CD4-positive, alpha-beta memory T cell (primary cell): ENCODE results near the gene DMRT1. TPM values are rescaled to one million over a fixed set of nuclear protein-coding genes. Genes with fewer than 3 reads are reported as not detected.
"Not testable (repeated sequence)": the region's sequence is repeated elsewhere in the genome, so short reads cannot be mapped to it uniquely, and the experiment has no call there.

ENCODE experiments used
- CTCF ChIA-PET: fragments of 350-600 bp; sonication (Branson Sonifier 250); formaldehyde crosslinking; loops from one replicate; lab custom pipeline; 2021; ENCODE audit warnings: inconsistent platforms; ENCODE audit not compliant: partially characterized antibody; lab: Charles Lee
- POLR2A ChIA-PET: fragments of 350-600 bp; sonication (Branson Sonifier 250); formaldehyde crosslinking; loops from one replicate; lab custom pipeline; 2021; ENCODE audit not compliant: partially characterized antibody; lab: Charles Lee
- DNase-seq, 5 donors: peaks; one replicate each; pipeline versions ENCODE4 v3.0.0 to v3.0.0-alpha.2; 2020 to 2022; ENCODE audit warnings: mixed read lengths in 1 of 5
- H3K27ac ChIP-seq: one replicate; pipeline ENCODE4 v1.7.0; 2013; ENCODE audit warnings: low read depth, low read length
- H3K27me3 ChIP-seq: 2 replicates; pipeline ENCODE4 v1.7.0; 2013; ENCODE audit warnings: mild to moderate bottlenecking, low read length, moderate library complexity; ENCODE audit not compliant: insufficient read depth
- H3K36me3 ChIP-seq: 2 replicates; pipeline ENCODE4 v1.7.0; 2013; ENCODE audit warnings: mild to moderate bottlenecking, low read length, moderate library complexity; ENCODE audit not compliant: insufficient read depth
- H3K4me1 ChIP-seq: 2 replicates; pipeline ENCODE4 v1.7.0; 2013; ENCODE audit warnings: mild to moderate bottlenecking, low read length, moderate library complexity; ENCODE audit not compliant: insufficient read depth
- H3K4me3 ChIP-seq, 2 donors: one replicate each; pipeline ENCODE4 v1.7.0; 2013; ENCODE audit warnings: low read length in 2 of 2, mild to moderate bottlenecking in 1 of 2
- H3K9me3 ChIP-seq, 2 donors: one replicate each; pipeline ENCODE4 v1.7.0; 2013; ENCODE audit warnings: low read length in 2 of 2, control low read depth in 1 of 2; ENCODE audit not compliant: control insufficient read depth in 1 of 2
- H3K27ac Mint-ChIP-seq, 7 donors: one replicate each; pipeline ENCODE4 v1.8.0; 2020 to 2021; ENCODE audit warnings: mixed read lengths in 7 of 7, mild to moderate bottlenecking in 6 of 7, inconsistent platforms in 3 of 7, moderate library complexity in 3 of 7
- H3K27me3 Mint-ChIP-seq, 2 donors: one replicate each; pipeline ENCODE4 v1.8.0; 2020 to 2021; ENCODE audit warnings: mixed read lengths in 2 of 2
- H3K36me3 Mint-ChIP-seq, 2 donors: one replicate each; pipeline ENCODE4 v1.8.0; 2020 to 2021; ENCODE audit warnings: mixed read lengths in 2 of 2, inconsistent platforms in 1 of 2, mild to moderate bottlenecking in 1 of 2
- H3K4me1 Mint-ChIP-seq, 4 donors: one replicate each; pipeline ENCODE4 v1.8.0; 2020 to 2021; ENCODE audit warnings: mixed read lengths in 4 of 4, mild to moderate bottlenecking in 1 of 4
- H3K4me3 Mint-ChIP-seq, 8 donors: one replicate each; pipeline ENCODE4 v1.8.0; 2020 to 2021; ENCODE audit warnings: mixed read lengths in 8 of 8, mild to moderate bottlenecking in 7 of 8, moderate library complexity in 6 of 8, inconsistent platforms in 3 of 8
- H3K9me3 Mint-ChIP-seq, 8 donors: one replicate each; pipeline ENCODE4 v1.8.0; 2020 to 2021; ENCODE audit warnings: mixed read lengths in 8 of 8, mild to moderate bottlenecking in 5 of 8, inconsistent platforms in 3 of 8, moderate library complexity in 1 of 8
- intact Hi-C: fragments of 100-400 bp; cut with micrococcal nuclease; formaldehyde crosslinking; loops from one replicate; pipeline ENCODE4 v1.15.1; 2023
- polyA plus RNA-seq, 2 donors: library from polyadenylated mRNA; unstranded; fragments of 300-500 nt; fragmentation: Illumina TruSeq; gene quantifications; one replicate each; pipeline ENCODE4 v1.2.3, GENCODE V29; 2021
- total RNA-seq, 2 experiments: library from RNA; stranded (reverse); gene quantifications; one replicate each; pipeline ENCODE4 v1.2.3, GENCODE V29; 2021

The DMRT1 gene
- total and polyA plus RNA-seq, 4 experiments from 2014 or later: not detected

DNA sequence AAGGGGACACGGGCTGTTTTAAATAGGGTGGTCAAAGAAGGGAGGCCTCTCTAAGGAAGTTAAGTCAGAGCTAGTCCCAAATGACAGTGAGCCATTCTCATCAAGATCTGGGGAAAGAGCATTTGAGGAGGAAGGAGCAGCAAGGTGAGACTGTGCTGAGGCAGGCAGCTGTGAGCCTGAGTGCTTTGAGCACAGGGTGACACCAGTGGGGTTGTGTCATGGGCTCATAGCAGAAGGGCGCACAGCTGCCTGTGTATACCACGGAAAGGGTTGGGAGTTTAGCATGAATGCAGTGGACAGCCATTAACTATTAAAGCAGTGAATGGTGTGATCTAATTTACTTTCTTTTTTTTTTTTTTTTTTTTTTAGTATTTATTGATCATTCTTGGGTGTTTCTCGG is 19.2 kb downstream of the DMRT1 start:
- H3K27ac Mint-ChIP-seq: no peak overlapping the region
- ChIA-PET POLR2A (no interaction called here), CTCF (no interaction called here)
- H3K4me3 Mint-ChIP-seq: no peak overlapping the region
- H3K4me1 ChIP-seq: no peaks in the 10 kb centered on the region
- peaks cover 15 to 17% of the 10 kb centered on the region in 2 donors for H3K27me3 Mint-ChIP-seq
- H3K27ac ChIP-seq: no peak overlapping the region
- no peaks in the 10 kb centered on the region for H3K27me3 ChIP-seq
- H3K4me1 Mint-ChIP-seq: no peaks in the 10 kb centered on the region
- no peaks in the 10 kb centered on the region for H3K36me3 ChIP-seq
- intact Hi-C loops: no loop called here
- DNase-seq: no peak
- peaks cover 0 to 8% (median 4%) of the 10 kb centered on the region in 8 donors for H3K9me3 Mint-ChIP-seq
- H3K9me3 ChIP-seq: no peaks in the 10 kb centered on the region
- no peaks in the 10 kb centered on the region for H3K36me3 Mint-ChIP-seq
- H3K4me3 ChIP-seq: no peak overlapping the region

DNA sequence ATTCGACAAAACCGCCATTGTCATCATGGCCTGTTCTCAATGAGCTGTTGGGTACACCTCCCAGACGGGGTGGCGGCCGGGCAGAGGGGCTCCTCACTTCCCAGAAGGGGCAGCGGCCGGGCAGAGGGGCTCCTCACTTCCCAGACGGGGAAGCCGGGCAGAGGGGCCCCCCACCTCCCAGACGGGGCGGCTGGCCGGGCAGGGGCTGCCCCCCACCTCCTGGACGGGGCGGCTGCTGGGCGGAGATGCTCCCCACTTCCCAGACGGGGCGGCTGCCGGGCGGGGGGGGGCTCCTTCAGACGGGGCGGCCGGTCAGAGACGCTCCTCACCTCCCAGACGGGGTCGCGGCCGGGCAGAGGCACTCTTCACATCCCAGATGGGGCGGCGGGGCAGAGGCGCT is 20.0 kb downstream of the DMRT1 start:
- H3K36me3 Mint-ChIP-seq, H3K36me3 ChIP-seq, DNase-seq, H3K4me1 ChIP-seq, H3K9me3 Mint-ChIP-seq, CTCF ChIA-PET, intact Hi-C loops, H3K27ac Mint-ChIP-seq, H3K4me3 Mint-ChIP-seq, H3K4me1 Mint-ChIP-seq, H3K27ac ChIP-seq, POLR2A ChIA-PET, H3K9me3 ChIP-seq, H3K27me3 ChIP-seq, H3K4me3 ChIP-seq: not testable (repeated sequence)
- peaks cover 16 to 17% of the 10 kb centered on the region in 2 donors for H3K27me3 Mint-ChIP-seq

DNA sequence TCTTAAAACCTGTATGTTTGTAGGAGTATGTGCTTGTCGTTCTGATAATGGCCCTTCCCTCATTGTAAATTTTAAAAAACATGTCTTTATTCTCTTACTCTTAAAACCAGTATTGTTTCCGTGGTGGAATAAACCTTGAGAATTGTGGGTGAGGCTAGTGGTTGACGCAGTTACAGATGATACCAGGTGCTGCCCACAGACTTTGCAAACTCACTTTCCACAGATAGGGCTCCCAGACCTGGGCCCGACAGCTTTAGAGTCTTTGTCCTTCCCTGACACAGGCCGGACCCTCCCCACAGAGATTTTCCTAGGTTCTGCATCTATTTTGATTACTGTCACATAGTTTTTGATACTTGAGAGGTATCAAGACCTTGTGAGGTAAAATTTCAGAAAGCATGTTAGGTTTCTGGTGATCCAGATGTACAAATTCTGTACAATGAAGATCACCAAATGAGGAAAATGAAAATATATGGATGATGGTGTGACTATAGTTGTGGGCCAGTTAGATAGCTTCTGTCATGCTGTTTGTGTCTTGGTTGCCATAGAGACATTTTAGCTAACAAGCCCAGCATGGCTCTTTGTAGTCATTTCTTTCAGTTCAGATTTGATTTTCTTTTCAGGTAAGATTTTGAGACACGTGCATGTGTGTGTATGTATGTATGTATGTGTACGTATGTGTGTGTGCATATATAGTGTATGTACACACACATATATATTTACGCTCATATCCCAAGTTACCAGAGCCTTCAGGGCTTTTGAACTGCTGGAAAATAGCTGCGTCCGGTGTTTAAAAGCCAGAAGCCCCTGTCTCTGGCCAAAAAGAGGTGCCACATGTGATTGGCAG is 33.8 kb downstream of the DMRT1 start:
- Histone ChIP-seq H3K9me3 (no peaks in the 10 kb centered on the region), H3K4me3 (no peak overlapping the region), H3K36me3 (no peaks in the 10 kb centered on the region), H3K4me1 (no peaks in the 10 kb centered on the region), H3K27ac (no peak overlapping the region), H3K27me3 (no peaks in the 10 kb centered on the region)
- CTCF ChIA-PET: no interaction called here
- intact Hi-C loops: no loop called here
- Mint-ChIP-seq H3K4me3 (no peak overlapping the region), H3K36me3 (no peaks in the 10 kb centered on the region), H3K27me3 (peaks cover 10 to 20% of the 10 kb centered on the region in 2 donors), H3K9me3 (no peaks in the 10 kb centered on the region), H3K27ac (no peak overlapping the region), H3K4me1 (no peaks in the 10 kb centered on the region)
- DNase-seq: no peak
- POLR2A ChIA-PET: no interaction called here

DNA sequence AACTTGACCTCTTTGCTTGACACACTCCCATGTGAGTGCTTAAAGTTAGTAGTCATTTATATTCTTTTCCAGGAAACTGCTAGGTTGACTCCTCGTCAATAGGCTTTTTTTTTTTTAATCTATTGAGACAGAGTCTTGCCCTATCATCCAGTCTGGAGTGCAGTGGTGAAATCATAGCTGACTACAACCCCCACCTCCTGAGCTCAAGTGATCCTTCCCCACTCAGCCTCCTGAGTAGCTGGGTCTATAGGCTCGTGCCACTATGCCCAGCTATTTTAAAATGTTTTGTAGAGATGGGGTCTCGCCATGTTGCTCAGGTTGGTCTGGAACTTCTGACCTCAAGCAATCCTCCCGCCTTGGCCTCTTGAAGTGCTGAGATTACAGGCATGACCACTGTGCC is 34.9 kb downstream of the DMRT1 start:
- no peak for DNase-seq
- H3K9me3 ChIP-seq: no peaks in the 10 kb centered on the region
- CTCF ChIA-PET: no interaction called here
- intact Hi-C loops: no loop called here
- no peaks in the 10 kb centered on the region for H3K4me1 ChIP-seq
- Mint-ChIP-seq H3K27ac (no peak overlapping the region), H3K4me1 (peaks cover 0 to 8% (median 0%) of the 10 kb centered on the region in 4 donors), H3K4me3 (no peak overlapping the region), H3K9me3 (no peaks in the 10 kb centered on the region), H3K27me3 (peaks cover 10 to 28% of the 10 kb centered on the region in 2 donors), H3K36me3 (no peaks in the 10 kb centered on the region)
- H3K27ac ChIP-seq: no peak overlapping the region
- no peaks in the 10 kb centered on the region for H3K36me3 ChIP-seq
- POLR2A ChIA-PET: no interaction called here
- H3K4me3 ChIP-seq: no peak overlapping the region
- no peaks in the 10 kb centered on the region for H3K27me3 ChIP-seq

DNA sequence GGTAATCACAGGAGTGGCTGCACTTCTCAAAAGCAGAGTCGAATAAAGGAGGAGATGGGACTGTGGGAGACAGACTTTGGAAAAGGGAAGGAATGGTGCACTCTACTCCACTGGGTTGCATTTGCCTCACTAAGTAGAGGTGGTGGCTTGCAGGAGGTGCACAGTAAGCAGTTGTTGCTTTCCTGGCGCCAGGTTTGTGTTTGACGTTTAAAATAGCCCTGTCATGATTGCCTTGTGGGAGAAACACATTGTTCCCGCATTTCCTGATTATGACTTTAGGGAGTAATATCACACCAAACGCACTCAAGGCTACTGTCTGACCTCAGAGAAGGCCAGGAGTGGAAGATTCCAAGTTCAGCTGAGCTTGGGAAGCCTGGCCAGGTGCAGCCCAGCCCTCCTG is 36.7 kb downstream of the DMRT1 start:
- POLR2A ChIA-PET: no interaction called here
- H3K9me3 ChIP-seq: no peaks in the 10 kb centered on the region
- H3K27me3 ChIP-seq: no peaks in the 10 kb centered on the region
- intact Hi-C loops: no loop called here
- no peaks in the 10 kb centered on the region for H3K36me3 Mint-ChIP-seq
- H3K4me3 ChIP-seq: no peak overlapping the region
- H3K4me1 ChIP-seq: no peaks in the 10 kb centered on the region
- H3K4me1 Mint-ChIP-seq: peaks cover 0 to 9% (median 0%) of the 10 kb centered on the region in 4 donors
- no peak for DNase-seq
- H3K9me3 Mint-ChIP-seq: no peaks in the 10 kb centered on the region
- no peaks in the 10 kb centered on the region for H3K36me3 ChIP-seq
- H3K27ac Mint-ChIP-seq: no peak overlapping the region
- peaks cover 15 to 36% of the 10 kb centered on the region in 2 donors for H3K27me3 Mint-ChIP-seq
- no peak overlapping the region for H3K4me3 Mint-ChIP-seq
- CTCF ChIA-PET: no interaction called here
- no peak overlapping the region for H3K27ac ChIP-seq

DNA sequence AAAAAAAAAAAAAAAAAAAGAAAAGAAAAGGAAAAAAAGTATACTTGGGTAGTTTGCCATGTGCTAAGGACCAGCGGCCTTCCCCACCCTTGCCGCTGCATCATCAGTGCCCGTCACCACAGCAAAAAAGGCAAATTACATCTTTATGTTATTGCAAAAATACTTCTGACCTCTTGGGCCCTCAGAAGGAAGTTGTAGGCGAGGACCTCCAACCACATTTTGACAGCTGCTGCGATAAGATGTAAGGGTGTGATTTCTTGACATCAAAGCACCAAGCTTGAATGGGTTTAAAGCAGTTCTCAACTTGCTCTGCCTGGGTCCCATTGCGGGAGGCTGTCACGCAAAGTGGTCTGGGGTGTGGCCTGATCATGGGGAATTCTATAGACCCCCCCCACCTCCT is 39.2 kb downstream of the DMRT1 start:
- no peak for DNase-seq
- Mint-ChIP-seq H3K4me3 (no peak overlapping the region), H3K27ac (no peak overlapping the region), H3K36me3 (no peaks in the 10 kb centered on the region), H3K9me3 (no peaks in the 10 kb centered on the region), H3K4me1 (peaks cover 0 to 9% (median 0%) of the 10 kb centered on the region in 4 donors), H3K27me3 (peaks cover 15 to 36% of the 10 kb centered on the region in 2 donors)
- intact Hi-C loops: no loop called here
- H3K27ac ChIP-seq: no peak overlapping the region
- no peaks in the 10 kb centered on the region for H3K9me3 ChIP-seq
- H3K4me3 ChIP-seq: no peak overlapping the region
- CTCF ChIA-PET: no interaction called here
- no peaks in the 10 kb centered on the region for H3K27me3 ChIP-seq
- POLR2A ChIA-PET: no interaction called here
- H3K36me3 ChIP-seq: no peaks in the 10 kb centered on the region
- H3K4me1 ChIP-seq: no peaks in the 10 kb centered on the region

DNA sequence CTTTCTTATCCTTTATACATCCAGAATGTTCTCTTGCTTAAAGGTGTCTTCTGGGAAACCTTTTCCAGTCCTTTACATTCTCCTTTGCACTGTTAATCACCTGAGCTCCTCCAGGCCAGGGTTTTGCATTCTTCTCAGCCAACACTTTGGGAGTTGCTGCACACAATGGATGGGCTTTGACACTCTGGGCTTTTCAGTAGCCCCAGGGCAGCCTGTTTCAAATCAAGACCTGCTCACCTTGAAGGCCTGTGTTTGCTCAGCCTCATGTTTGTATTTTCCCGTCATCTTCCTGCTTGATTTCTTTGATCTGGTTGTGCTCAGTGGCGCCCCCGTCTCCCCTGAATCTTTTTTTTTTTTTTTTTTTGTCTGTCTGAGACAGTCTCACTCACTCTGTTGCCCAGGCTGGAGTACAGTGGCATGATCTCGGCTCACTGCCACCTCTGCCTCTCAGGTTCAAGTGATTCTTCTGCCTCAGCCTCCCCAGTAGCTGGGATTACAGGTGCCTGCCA is 41.0 kb downstream of the DMRT1 start:
- ChIA-PET POLR2A (no interaction called here), CTCF (interaction anchor here (1.3 kb wide), 1 partner anchor 12 kb away, joined by 7 read pairs; no protein-coding TSS in a partner anchor)
- Histone ChIP-seq H3K36me3 (no peaks in the 10 kb centered on the region), H3K27me3 (no peaks in the 10 kb centered on the region), H3K9me3 (no peaks in the 10 kb centered on the region), H3K4me1 (no peaks in the 10 kb centered on the region), H3K4me3 (no peak overlapping the region), H3K27ac (no peak overlapping the region)
- Mint-ChIP-seq H3K9me3 (no peaks in the 10 kb centered on the region), H3K4me1 (peaks cover 0 to 9% (median 0%) of the 10 kb centered on the region in 4 donors), H3K4me3 (no peak overlapping the region), H3K27ac (no peak overlapping the region), H3K36me3 (no peaks in the 10 kb centered on the region), H3K27me3 (peaks cover 16 to 35% of the 10 kb centered on the region in 2 donors)
- intact Hi-C loops: no loop called here
- no peak for DNase-seq
